Effector memory CD4-positive, alpha-beta T cell (primary cell): ENCODE data around the gene TTC1.

Experiments
- DNase-seq, 3 donors: peaks; one replicate each; pipeline ENCODE4 v3.0.0-alpha.2; 2020
- H3K27ac ChIP-seq: 2 replicates; pipeline ENCODE4 v1.7.0; 2013; ENCODE audit warnings: mild to moderate bottlenecking, low read length, moderate library complexity; ENCODE audit not compliant: insufficient read depth, poor library complexity, severe bottlenecking
- H3K27me3 ChIP-seq: replicated peaks from 2 replicates; pipeline ENCODE4 v1.7.0; 2013; ENCODE audit warnings: mild to moderate bottlenecking, low read length; ENCODE audit not compliant: insufficient read depth, control insufficient read depth, poor library complexity, severe bottlenecking
- H3K36me3 ChIP-seq: 2 replicates; pipeline ENCODE4 v1.7.0; 2013; ENCODE audit warnings: mild to moderate bottlenecking, low read length, moderate library complexity; ENCODE audit not compliant: control insufficient read depth, insufficient read depth
- H3K4me1 ChIP-seq: 2 replicates; pipeline ENCODE4 v1.7.0; 2013; ENCODE audit warnings: low read length, mild to moderate bottlenecking; ENCODE audit not compliant: control insufficient read depth, insufficient read depth, poor library complexity, severe bottlenecking
- H3K4me3 ChIP-seq: 2 replicates; pipeline ENCODE4 v1.7.0; 2013; ENCODE audit warnings: low read length, low read depth, mild to moderate bottlenecking; ENCODE audit not compliant: insufficient read depth, poor library complexity, severe bottlenecking
- H3K9me3 ChIP-seq: 2 replicates; pipeline ENCODE4 v1.7.0; 2013; ENCODE audit warnings: mild to moderate bottlenecking, low read length, moderate library complexity; ENCODE audit not compliant: control insufficient read depth

TTC1 gene

GRCh38 chr5:160020964-160021363 is 12.0 kb downstream of the TTC1 start:
- H3K9me3 ChIP-seq, result no peaks in the 10 kb centered on the region
- peaks cover 5% of the 10 kb centered on the region for H3K36me3 ChIP-seq
- H3K4me1 ChIP-seq, result peaks cover 4% of the 10 kb centered on the region
- H3K27me3 ChIP-seq, result no peaks in the 10 kb centered on the region
- no peak for DNase-seq
- no peak overlapping the region for H3K4me3 ChIP-seq
- no peak overlapping the region for H3K27ac ChIP-seq

GRCh38 chr5:160021831-160022446 is 13.0 kb downstream of the TTC1 start:
- H3K27me3 ChIP-seq, result no peaks in the 10 kb centered on the region
- peaks cover 4% of the 10 kb centered on the region for H3K4me1 ChIP-seq
- no peak overlapping the region for H3K27ac ChIP-seq
- DNase-seq, result peak; percentile 15 to 46 (median 17)
- H3K36me3 ChIP-seq, result peaks cover 1% of the 10 kb centered on the region
- H3K9me3 ChIP-seq, result no peaks in the 10 kb centered on the region
- H3K4me3 ChIP-seq, result no peak overlapping the region

DNA sequence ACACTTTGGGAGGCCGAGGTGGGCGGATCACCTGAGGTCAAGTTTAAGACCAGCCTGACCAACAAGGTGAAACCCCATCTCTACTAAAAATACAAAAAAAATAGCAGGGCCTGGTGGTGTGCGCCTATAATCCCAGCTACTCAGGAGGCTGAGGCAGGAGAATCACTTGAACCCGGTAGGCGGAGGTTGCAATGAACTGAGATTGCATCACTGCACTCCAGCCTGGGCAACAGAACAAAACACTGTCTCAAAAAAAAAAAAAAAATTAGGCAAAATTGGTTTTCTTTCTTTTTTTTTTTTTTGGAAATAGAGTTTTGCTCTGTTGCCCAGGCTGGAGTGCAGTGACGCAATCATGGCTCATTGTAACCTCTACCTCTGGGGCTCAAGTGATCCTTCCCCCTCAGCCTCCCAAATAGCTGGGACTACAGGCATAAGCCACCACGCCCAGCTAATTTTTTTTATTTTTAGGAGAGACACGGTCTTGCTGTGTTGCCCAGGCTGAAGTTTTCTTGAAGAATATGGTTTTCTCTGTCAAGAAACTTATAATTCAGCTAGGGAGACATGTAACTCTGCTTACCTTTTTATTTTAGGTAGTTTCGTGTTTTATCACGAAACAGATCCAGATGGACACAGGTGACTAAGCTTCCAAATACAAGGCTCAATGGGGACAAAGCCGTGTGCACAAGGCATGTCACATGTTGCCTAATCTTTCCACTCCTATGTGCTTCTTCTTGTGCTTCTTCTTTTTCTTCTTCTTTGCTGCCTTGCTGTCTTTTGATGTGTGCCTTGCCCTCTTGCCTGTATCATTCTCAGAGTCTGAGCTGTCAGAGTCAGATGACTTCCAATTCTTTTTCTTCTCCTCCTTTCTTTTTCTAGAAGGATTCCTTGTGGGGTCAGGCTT is 14.3 kb downstream of the TTC1 start:
- DNase-seq, result no peak
- no peak overlapping the region for H3K4me3 ChIP-seq
- H3K9me3 ChIP-seq, result no peaks in the 10 kb centered on the region
- H3K27me3 ChIP-seq, result no peaks in the 10 kb centered on the region
- H3K4me1 ChIP-seq, result peaks cover 4% of the 10 kb centered on the region
- no peak overlapping the region for H3K27ac ChIP-seq
- no peaks in the 10 kb centered on the region for H3K36me3 ChIP-seq

DNA sequence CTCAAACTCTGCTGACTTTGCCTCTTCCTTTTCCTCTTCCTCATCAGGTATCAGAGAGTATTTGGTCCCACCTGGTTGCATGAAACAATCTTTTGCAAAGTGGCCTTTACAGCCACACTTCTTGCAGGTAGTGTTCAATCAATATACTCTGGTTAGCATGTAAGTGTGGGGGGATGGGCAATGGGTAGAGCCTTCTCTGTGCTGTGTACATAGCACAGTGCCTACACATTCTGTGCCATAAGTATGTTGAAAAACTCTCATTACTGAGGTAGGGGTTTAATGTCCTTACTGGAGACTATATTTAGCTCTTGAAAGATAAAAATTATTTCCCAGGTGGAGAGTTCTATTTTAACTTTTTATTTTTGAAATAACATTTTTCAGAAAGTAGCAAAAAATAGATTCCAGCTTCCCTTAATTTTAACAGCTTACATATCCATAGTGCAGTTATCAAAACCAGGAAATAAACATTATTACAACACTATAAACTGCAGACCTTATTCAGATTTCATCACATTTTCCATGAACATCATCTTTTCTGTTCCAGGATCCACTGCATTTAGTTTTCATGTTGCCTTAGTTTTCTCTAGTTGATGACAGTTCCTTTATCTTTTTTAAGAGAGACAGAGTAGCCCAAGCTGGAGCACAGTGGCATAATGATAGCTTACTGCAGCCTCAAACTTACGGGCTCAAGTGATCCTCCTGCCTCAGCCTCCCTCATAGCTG is 15.1 kb downstream of the TTC1 start:
- peaks cover 4% of the 10 kb centered on the region for H3K4me1 ChIP-seq
- H3K4me3 ChIP-seq, result no peak overlapping the region
- no peaks in the 10 kb centered on the region for H3K36me3 ChIP-seq
- no peaks in the 10 kb centered on the region for H3K9me3 ChIP-seq
- H3K27me3 ChIP-seq, result no peaks in the 10 kb centered on the region
- H3K27ac ChIP-seq, result no peak overlapping the region
- no peak for DNase-seq

DNA sequence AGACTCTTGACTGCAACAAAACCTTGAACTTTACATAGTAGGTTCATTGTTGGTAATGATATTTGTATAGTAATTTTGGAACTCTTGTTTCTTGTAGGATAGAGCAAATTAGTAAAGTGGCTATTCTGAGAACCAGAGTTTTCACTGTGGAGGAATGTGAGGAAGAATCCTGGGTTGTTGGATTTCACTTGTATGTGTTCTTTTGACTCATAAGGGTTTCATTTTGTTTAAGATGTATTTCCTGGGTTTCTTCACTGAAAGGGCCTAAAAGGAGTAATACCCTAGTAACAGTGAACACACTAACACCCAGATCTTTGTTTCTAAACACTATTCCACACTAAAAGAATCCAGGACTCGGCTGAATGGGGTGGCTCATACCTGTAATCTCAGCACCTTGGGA is 20.1 kb downstream of the TTC1 start:
- no peaks in the 10 kb centered on the region for H3K9me3 ChIP-seq
- H3K27me3 ChIP-seq, result no peaks in the 10 kb centered on the region
- no peaks in the 10 kb centered on the region for H3K4me1 ChIP-seq
- no peak overlapping the region for H3K4me3 ChIP-seq
- DNase-seq, result no peak
- H3K27ac ChIP-seq, result no peak overlapping the region
- H3K36me3 ChIP-seq, result peaks cover 8% of the 10 kb centered on the region

GRCh38 chr5:160029540-160030139 is 20.7 kb downstream of the TTC1 start:
- no peak overlapping the region for H3K27ac ChIP-seq
- H3K4me3 ChIP-seq, result no peak overlapping the region
- H3K27me3 ChIP-seq, result no peaks in the 10 kb centered on the region
- peaks cover 8% of the 10 kb centered on the region for H3K36me3 ChIP-seq
- H3K4me1 ChIP-seq, result no peaks in the 10 kb centered on the region
- no peak for DNase-seq
- H3K9me3 ChIP-seq, result no peaks in the 10 kb centered on the region

GRCh38 chr5:160030631-160031377 is 21.9 kb downstream of the TTC1 start:
- no peak overlapping the region for H3K27ac ChIP-seq
- H3K4me1 ChIP-seq, result no peaks in the 10 kb centered on the region
- H3K9me3 ChIP-seq, result no peaks in the 10 kb centered on the region
- H3K27me3 ChIP-seq, result no peaks in the 10 kb centered on the region
- peaks cover 17% of the 10 kb centered on the region for H3K36me3 ChIP-seq
- no peak for DNase-seq
- no peak overlapping the region for H3K4me3 ChIP-seq

- no peak overlapping the region for H3K27ac ChIP-seq
- no peaks in the 10 kb centered on the region for H3K4me1 ChIP-seq
- H3K4me3 ChIP-seq, result no peak overlapping the region
- DNase-seq, result no peak
- no peaks in the 10 kb centered on the region for H3K9me3 ChIP-seq
- no peaks in the 10 kb centered on the region for H3K27me3 ChIP-seq
- H3K36me3 ChIP-seq, result peaks cover 31% of the 10 kb centered on the region
Observed at GRCh38 chr5:160033546-160034252, 24.8 kb downstream of the TTC1 start.

GRCh38 chr5:160036243-160036642 is 27.3 kb downstream of the TTC1 start:
- peaks cover 31% of the 10 kb centered on the region for H3K36me3 ChIP-seq

More at GRCh38 chr5:160036243-160036642, 27.3 kb downstream of the TTC1 start:
- Histone ChIP-seq H3K4me3 (no peak overlapping the region), H3K4me1 (no peaks in the 10 kb centered on the region), H3K27me3 (no peaks in the 10 kb centered on the region), H3K9me3 (no peaks in the 10 kb centered on the region), H3K27ac (no peak overlapping the region)
- no peak for DNase-seq
